ENCODE results near the gene SRPK3.

Gene SRPK3

GRCh38 chrX:153829799-153830639, 49.2 kb downstream of the SRPK3 start, which contains the start of gene PDZD4:
TSS of gene PDZD4 (minus strand) at chrX:153830544. CDS start at chrX:153830298, 246 bp downstream.
- TF ChIP-seq CTCF (IDR thresholded peaks at IDR 0.05; ENCODE audit: low read length, missing control alignments): no peak
- no peak within 1 kb of the TSS for H3K4me3 ChIP-seq (replicated peaks; ENCODE audit: low read depth, low read length)
- DNase-seq (ENCODE audit: low read depth): no peak

DNA sequence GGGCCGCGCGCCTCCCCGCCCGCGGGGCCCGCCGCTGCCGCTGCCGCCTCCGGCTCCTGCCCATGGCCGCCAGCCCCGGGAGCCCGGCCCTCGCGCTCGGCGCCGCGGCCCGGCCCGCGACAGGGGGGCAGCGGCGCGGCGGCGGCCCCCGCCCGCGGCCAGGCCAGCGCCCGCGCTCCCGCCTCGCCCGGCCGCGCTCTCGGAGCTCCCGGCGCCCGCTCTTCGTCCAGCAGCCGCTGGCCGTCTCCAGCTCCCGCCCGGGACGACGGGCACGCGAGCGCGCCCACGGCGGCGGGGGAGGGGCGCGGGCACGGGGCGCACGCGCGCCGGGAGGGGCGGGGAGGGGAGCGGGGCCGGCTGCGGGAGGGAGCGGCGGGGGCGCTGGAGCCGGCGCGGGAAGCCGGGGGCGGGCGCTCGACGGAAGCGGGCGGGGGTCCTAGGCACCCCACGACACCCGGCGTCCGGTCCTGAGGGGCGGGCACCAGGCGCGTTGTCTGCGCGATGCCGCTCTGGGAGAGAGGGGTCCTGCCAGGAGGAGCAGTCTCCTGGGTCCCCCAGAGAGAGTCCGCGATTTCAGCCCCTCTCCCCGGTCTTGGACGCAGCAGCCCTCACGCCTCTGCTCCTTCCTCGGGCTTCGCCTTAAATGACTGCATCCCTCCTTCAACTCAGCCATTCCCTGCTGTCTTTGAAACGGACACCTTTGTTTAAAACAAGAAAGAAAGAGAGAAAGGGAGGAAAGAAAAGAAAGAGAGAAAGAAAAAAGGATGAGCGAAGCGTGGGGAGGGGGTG, 50.0 kb downstream of the SRPK3 start:
- no peak overlapping the region for H3K4me3 ChIP-seq (replicated peaks; ENCODE audit: low read depth, low read length)
- TF ChIP-seq CTCF (IDR thresholded peaks at IDR 0.05; ENCODE audit: low read length, missing control alignments): no peak

GRCh38 chrX:153831429-153832150, 50.7 kb downstream of the SRPK3 start:
- TF ChIP-seq CTCF (IDR thresholded peaks at IDR 0.05; ENCODE audit: low read length, missing control alignments): no peak
- no peak for DNase-seq (ENCODE audit: low read depth)
- no peak overlapping the region for H3K4me3 ChIP-seq (replicated peaks; ENCODE audit: low read depth, low read length)

More for the DNA sequence above, 50.0 kb downstream of the SRPK3 start:
- DNase-seq (ENCODE audit: low read depth): no peak

GRCh38 chrX:153832728-153833127, 51.9 kb downstream of the SRPK3 start:
- no peak overlapping the region for H3K4me3 ChIP-seq (replicated peaks; ENCODE audit: low read depth, low read length)
- TF ChIP-seq CTCF (IDR thresholded peaks at IDR 0.05; ENCODE audit: low read length, missing control alignments): no peak
- no peak for DNase-seq (ENCODE audit: low read depth)
